Measurements from ENCODE around the gene CSNK2A1.

The CSNK2A1 gene

DNA sequence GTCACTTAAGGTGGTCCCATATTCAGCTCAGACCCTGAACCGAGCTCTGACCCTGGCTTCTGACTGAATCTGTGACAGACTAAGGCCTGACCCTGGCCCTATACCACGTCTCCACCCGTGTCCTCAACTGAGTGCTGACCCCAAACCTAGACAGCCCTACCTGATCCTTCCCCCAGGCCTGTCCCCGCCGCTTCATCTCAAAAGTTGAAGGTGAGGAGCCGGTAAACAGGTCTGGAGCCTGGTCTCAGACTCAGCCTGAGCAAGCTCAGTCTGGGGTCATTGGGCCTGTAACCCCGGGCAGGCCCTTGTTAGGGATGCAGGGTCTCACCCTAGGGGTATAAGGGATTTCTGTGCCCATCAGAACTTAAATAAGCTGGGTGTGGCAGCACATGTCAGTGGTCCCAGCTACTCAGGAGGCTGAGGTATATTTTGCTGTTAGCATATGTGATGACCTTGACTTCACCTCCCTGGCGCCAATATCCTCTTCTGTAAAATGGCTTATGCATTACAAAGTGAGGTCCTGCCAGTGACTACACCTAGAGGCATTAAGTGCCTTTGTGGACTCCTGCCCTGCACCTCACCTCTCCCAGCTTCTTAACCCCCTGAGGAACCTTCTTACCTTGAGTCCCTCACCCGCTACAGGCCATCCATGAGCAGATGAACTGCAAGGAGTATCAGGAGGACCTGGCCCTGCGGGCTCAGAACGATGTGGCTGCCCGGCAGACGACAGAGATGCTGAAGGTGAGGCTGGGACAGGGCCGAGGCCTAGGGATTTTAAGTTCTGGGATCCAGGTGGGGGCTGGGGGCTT lies 115.5 kb downstream of the CSNK2A1 start:
- no peak for DNase-seq

DNA sequence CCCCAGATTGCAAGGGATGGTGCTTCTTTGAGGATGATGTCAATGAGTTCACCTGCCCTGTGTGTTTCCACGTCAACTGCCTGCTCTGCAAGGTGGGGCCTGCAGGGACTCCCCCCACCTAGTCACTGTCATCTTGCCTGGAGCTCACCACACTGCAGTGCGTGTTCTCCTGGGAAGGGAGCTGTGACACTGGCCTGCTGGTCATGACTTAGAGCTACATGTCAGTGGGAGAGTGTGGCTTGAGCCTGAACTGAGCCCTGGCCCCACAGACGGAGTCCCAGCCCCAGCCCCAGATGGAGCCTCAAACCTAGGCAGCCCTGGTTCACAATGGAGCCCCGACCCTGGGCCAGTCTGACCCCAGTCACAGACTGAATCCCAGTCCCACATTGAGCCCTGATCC lies 116.2 kb downstream of the CSNK2A1 start:
- DNase-seq: no peak

DNA sequence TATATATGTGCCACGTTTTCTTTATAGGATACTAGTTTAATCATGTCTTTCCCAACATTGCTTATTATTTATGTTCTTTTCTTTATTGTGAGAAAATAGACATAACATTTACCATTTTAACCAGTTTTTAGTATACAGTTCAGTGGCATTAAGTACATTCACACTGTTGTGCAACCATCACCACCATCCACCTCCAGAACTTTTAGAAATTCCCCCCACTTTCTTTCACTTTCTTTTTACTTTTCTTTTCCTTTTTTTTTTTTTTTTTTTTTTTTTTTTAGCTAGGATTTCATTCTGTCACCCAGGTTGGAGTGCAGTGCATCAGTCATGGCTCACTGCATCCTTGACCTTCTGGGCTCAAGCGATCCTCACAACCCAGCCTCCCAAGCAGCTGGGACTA lies 117.0 kb downstream of the CSNK2A1 start:
- DNase-seq: no peak

Data from NCI-H2081 (cell line).